ENCODE data around the gene METAP1D.
A peak's percentile ranks its signal among the peaks of the same experiment; 100 is the strongest.

METAP1D gene

GRCh38 chr2:172080641-172081220, 81.0 kb downstream of the METAP1D start:
- DNase-seq (ENCODE audit: low spot score), result no peak

GRCh38 chr2:172081221-172082022, 81.7 kb downstream of the METAP1D start:
- no peak for DNase-seq (ENCODE audit: low spot score)

- DNase-seq (ENCODE audit: low spot score), result no peak
These were observed 82.6 kb downstream of the METAP1D start for GRCh38 chr2:172082105-172082943.

GRCh38 chr2:172082944-172083627, 83.3 kb downstream of the METAP1D start:
- DNase-seq (ENCODE audit: low spot score), result no peak

- DNase-seq (ENCODE audit: low spot score), result no peak
These were observed 84.1 kb downstream of the METAP1D start for GRCh38 chr2:172083628-172084394.

- DNase-seq (ENCODE audit: low spot score), result no peak
These were observed 84.6 kb downstream of the METAP1D start for GRCh38 chr2:172084395-172084644.

GRCh38 chr2:172084645-172085459, 85.1 kb downstream of the METAP1D start:
- DNase-seq (ENCODE audit: low spot score), result peak; percentile 59

GRCh38 chr2:172085460-172086159, 85.9 kb downstream of the METAP1D start, which contains the start of gene DLX1:
Gene DLX1, plus strand, starts transcription at chr2:172085507. Its CDS starts 171 bp downstream, at chr2:172085678.
- no peak for DNase-seq (ENCODE audit: low spot score)

GRCh38 chr2:172086241-172087206, 86.8 kb downstream of the METAP1D start:
- DNase-seq (ENCODE audit: low spot score), result peak; percentile 51

- DNase-seq (ENCODE audit: low spot score), result no peak
These were observed 87.5 kb downstream of the METAP1D start for GRCh38 chr2:172087207-172087779.

GRCh38 chr2:172087780-172088244, 88.1 kb downstream of the METAP1D start:
- no peak for DNase-seq (ENCODE audit: low spot score)

GRCh38 chr2:172088245-172089004, 88.7 kb downstream of the METAP1D start:
- no peak for DNase-seq (ENCODE audit: low spot score)

- DNase-seq (ENCODE audit: low spot score), result no peak
These were observed 89.3 kb downstream of the METAP1D start for GRCh38 chr2:172089005-172089504.

- no peak for DNase-seq (ENCODE audit: low spot score)
These were observed 89.9 kb downstream of the METAP1D start for GRCh38 chr2:172089633-172090032.

GRCh38 chr2:172090044-172090961, 90.5 kb downstream of the METAP1D start:
- DNase-seq (ENCODE audit: low spot score), result no peak

GRCh38 chr2:172091000-172091641, 91.4 kb downstream of the METAP1D start:
- DNase-seq (ENCODE audit: low spot score), result no peak

Data from CD4-positive, alpha-beta T cell treated with Interleukin-2 at 100 ng/mL for 4 hours (primary cell).